Psoas muscle (tissue), 8 donors: ENCODE results near the gene NLGN1. TPM values are rescaled to one million over a fixed set of nuclear protein-coding genes. Genes with fewer than 3 reads are reported as not detected.

Source experiments
- ATAC-seq, 4 donors: fragments of 200-7000 bp; cut with Tn5 transposase; one replicate each; pipeline ENCODE4 v1.9.1; 2020; ENCODE audit warnings: moderate library complexity in 3 of 4, mild to moderate bottlenecking in 2 of 4
- DNase-seq, 2 donors: peaks; one replicate each; pipeline ENCODE4 v3.0.0-alpha.2; 2020
- H3K27ac ChIP-seq: fragments of 200-600 bp; one replicate; pipeline ENCODE4 v1.8.0; 2022
- H3K27me3 ChIP-seq, 3 donors: fragments of 200-600 bp in 1 of 3; one replicate each; pipeline versions ENCODE4 v1.6.1 to v1.8.0; 2013 to 2022; ENCODE audit warnings: low read length in 2 of 3, mild to moderate bottlenecking in 2 of 3, moderate library complexity in 1 of 3; ENCODE audit not compliant: insufficient read depth in 3 of 3
- H3K36me3 ChIP-seq, 2 donors: fragments of 200-600 bp in 1 of 2; one replicate each; pipeline versions ENCODE4 v1.6.1 to v1.8.0; 2013 to 2022; ENCODE audit warnings: low read depth in 1 of 2, mild to moderate bottlenecking in 1 of 2, moderate library complexity in 1 of 2; ENCODE audit not compliant: insufficient read depth in 1 of 2
- H3K4me1 ChIP-seq: fragments of 200-600 bp; one replicate; pipeline ENCODE4 v1.8.0; 2022
- H3K4me3 ChIP-seq: fragments of 200-600 bp; one replicate; pipeline ENCODE4 v1.8.0; 2022; ENCODE audit warnings: mild to moderate bottlenecking
- H3K9me3 ChIP-seq: fragments of 200-600 bp; one replicate; pipeline ENCODE4 v1.8.0; 2022
- CTCF ChIP-seq: fragments of 200-600 bp; IDR thresholded peaks from one replicate; pipeline ENCODE4 v1.8.0; 2022; ENCODE audit warnings: antibody characterized with exemption
- WGBS, 3 donors: extraction: QIAGEN DNeasy Blood & Tissue Kit; methylation state at CpG; one replicate each; pipeline versions ENCODE4 v1.1.6 to v1.1.7; 2013; 5-methylcytosine and 5-hydroxymethylcytosine counted together
- intact Hi-C, 2 donors: fragments of 100-400 bp; cut with DNase I; formaldehyde crosslinking; loops; one replicate each; pipeline versions ENCODE4 v1.11.0 to v1.14.2; 2022
- polyA plus RNA-seq, 3 donors: library from polyadenylated mRNA; stranded (reverse); fragments of 200-250 nt; gene quantifications; one replicate each; pipeline ENCODE4 v1.2.3, GENCODE V29; 2013
- total RNA-seq, 4 donors: library from RNA; stranded (reverse); fragmentation: NEBNext Ultra II Directional in 2 of 4; extraction: Animal tissue kit (Norgen Biotek cat#: 25700) in 2 of 4; gene quantifications; one replicate each; pipeline versions ENCODE4 v1.2.1 to v1.2.4, GENCODE V29; 2021 to 2023
- donor health status: healthy with polysubstance abuse.
- donor health status: DM: no; HTN: no; CAD: no; lungs with moderate emphysema.
- donor health status: Bipolar disorder and iron deficiency.
- donor health status: healthy.
- donor health status: DM: yes; HTN: yes; CAD: no.
- donor health status: DM: no; HTN: no; CAD: no.
- donor health status: DM: no; HTN: no; CAD: no.
- donor health status: DM: yes; HTN: yes; CAD: no.

Gene NLGN1
- total and polyA plus RNA-seq, 7 donors, result 0.04 to 1.0 (median 0.54) TPM

- ATAC-seq (no peak), DNase-seq (no peak)
- Histone ChIP-seq H3K27ac (no peak overlapping the region), H3K9me3 (no peaks in the 10 kb centered on the region), H3K36me3 (no peaks in the 10 kb centered on the region), H3K27me3 (no peaks in the 10 kb centered on the region), H3K4me3 (no peak overlapping the region), H3K4me1 (no peaks in the 10 kb centered on the region)
- intact Hi-C loops, result no loop called here
- no peak for TF ChIP-seq CTCF
- WGBS, 3 donors, result 64 to 76% (median 76%) methylated on average over 2 of the region's 2 CpGs
Observed at GRCh38 chr3:173954647-173955046, 557.1 kb downstream of the NLGN1 start.

GRCh38 chr3:173957646-173958045 lies 560.1 kb downstream of the NLGN1 start:
- H3K4me1 ChIP-seq, result no peaks in the 10 kb centered on the region
- H3K4me3 ChIP-seq, result no peak overlapping the region
- no peaks in the 10 kb centered on the region for H3K27me3 ChIP-seq
- intact Hi-C loops, result no loop called here
- no peaks in the 10 kb centered on the region for H3K36me3 ChIP-seq
- TF ChIP-seq CTCF, result no peak
- ATAC-seq (no peak), DNase-seq (peak in 1 of 2 donors; percentile 9)
- no peaks in the 10 kb centered on the region for H3K9me3 ChIP-seq
- WGBS, 3 donors, result 81 to 90% (median 85%) methylated on average over 4 of the region's 4 CpGs
- no peak overlapping the region for H3K27ac ChIP-seq

DNA sequence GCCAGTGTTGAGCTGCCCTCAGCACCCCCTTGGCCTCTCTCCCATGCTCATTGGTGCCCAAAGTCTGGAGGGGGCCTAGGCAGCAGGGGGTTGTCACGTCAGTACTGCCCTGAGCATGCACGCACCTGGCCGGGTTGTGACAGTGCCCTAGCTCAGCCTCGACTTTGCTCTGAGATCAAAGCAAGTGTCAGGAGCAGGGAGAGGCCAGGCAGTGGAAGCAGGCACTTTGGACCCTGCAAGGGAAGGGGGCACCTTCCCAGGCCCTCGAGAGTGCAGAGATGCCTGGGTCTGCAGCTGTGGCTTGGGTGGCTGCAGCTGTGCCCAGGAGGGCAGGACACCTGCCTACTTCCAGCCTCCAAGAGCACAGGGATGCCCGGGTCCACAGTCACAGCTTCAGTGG lies 561.3 kb downstream of the NLGN1 start:
- WGBS, 3 donors, result 77 to 87% (median 84%) methylated on average over 5 to 6 of the region's 6 CpGs
- no peaks in the 10 kb centered on the region for H3K4me1 ChIP-seq
- H3K27me3 ChIP-seq, result no peaks in the 10 kb centered on the region
- no peaks in the 10 kb centered on the region for H3K9me3 ChIP-seq
- intact Hi-C loops, result no loop called here
- no peaks in the 10 kb centered on the region for H3K36me3 ChIP-seq
- H3K27ac ChIP-seq, result no peak overlapping the region
- DNase-seq, result peak in 1 of 2 donors; percentile 42
- no peak for ATAC-seq
- no peak for TF ChIP-seq CTCF
- no peak overlapping the region for H3K4me3 ChIP-seq

GRCh38 chr3:173970281-173970680 lies 572.7 kb downstream of the NLGN1 start:
- intact Hi-C loops, result no loop called here
- ATAC-seq (no peak), DNase-seq (no peak)
- Histone ChIP-seq H3K9me3 (no peaks in the 10 kb centered on the region), H3K27ac (no peak overlapping the region), H3K4me3 (no peak overlapping the region), H3K27me3 (no peaks in the 10 kb centered on the region), H3K4me1 (no peaks in the 10 kb centered on the region), H3K36me3 (no peaks in the 10 kb centered on the region)
- no peak for TF ChIP-seq CTCF
- WGBS, 3 donors, result 67 to 76% (median 67%) methylated on average over 4 of the region's 4 CpGs

DNA sequence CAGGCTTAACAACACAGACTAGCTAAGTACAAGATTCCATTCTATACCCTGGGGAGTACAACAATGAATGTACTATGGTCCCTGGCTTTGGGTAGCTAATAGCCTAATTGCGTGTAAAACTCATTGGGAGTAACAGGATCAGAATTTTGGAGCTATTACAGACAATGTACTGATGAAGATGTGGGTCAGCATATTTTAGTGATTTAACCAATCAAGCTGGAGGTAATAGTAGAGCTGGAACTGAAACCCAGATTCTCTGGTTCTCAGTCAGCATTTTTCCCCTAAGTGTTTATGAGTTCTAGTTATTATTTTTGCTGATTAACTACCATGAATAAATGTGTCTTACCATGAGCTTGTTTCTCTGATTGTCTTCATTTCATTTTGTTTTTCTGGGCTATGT lies 578.7 kb downstream of the NLGN1 start:
- TF ChIP-seq CTCF, result no peak
- Histone ChIP-seq H3K36me3 (no peaks in the 10 kb centered on the region), H3K27ac (no peak overlapping the region), H3K9me3 (no peaks in the 10 kb centered on the region), H3K4me1 (no peaks in the 10 kb centered on the region), H3K27me3 (no peaks in the 10 kb centered on the region), H3K4me3 (no peak overlapping the region)
- no peak for DNase-seq
- WGBS, 3 donors, result 76 to 79% (median 77%) methylated on average over 1 of the region's 1 CpG
- no peak for ATAC-seq
- intact Hi-C loops, result no loop called here
